GM15510 (cell line): ENCODE data around the gene FBN2.

Experiments used
- POLR2A ChIP-seq: IDR thresholded peaks from 3 replicates; pipeline ENCODE4 v1.6.1; 2011; ENCODE audit warnings: borderline replicate concordance; ENCODE audit not compliant: insufficient read length; ENCODE audit errors: extremely low read depth

The FBN2 gene

DNA sequence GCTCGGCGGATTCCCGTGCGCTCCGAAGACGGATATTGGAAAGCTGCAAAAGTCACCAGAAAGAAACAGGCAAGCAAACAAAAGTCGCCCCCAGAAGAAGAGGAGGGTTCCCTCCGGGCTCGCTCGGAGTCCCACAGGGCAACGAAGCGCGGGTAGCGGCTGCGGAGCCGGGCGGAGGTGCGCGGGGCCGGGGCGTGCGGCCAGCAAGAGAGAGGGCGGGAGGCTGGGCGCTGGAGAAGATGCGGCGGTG, at the start of gene FBN2:
Gene FBN2 (minus strand): TSS at position 246 of the 250 bp plus-strand sequence. CDS start 642 bp downstream, outside the sequence.
- TF ChIP-seq POLR2A, result no peak

DNA sequence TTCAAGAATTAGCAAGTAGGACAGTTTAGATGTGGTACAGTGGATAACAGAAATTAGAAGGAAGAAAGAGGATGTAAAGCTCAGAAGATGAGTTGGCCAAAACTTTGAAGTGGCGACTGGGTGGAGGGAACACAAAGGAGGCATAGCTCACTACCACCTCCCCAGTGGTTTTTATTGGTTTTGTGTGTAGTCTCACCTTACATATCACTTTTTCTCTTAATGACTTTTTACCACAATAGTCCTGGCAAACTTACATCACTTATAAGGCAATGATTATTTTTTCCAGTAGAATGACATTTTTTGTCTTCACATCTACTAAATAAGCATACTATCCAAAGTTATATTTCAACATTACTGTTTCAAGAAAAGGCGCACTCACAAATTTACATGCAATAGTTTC, 49.2 kb upstream of the FBN2 start:
- TF ChIP-seq POLR2A, result no peak

DNA sequence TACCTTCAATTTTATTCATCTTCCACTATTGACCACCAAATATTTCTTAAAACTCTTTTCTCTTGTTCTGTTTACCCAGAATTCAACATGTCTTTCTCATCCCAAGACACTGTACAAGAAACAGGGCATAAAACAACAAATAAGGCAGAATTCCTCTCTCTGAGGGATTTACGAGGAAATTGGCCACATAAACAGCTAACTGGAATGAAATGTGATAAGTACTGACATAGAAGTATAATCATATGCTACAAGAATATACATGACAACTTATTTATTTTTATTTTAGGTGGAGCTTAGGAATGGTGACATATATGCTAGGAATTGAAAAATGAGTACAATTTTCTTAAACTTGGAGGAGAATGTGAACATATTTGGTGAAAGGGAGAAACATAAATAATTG, 48.8 kb upstream of the FBN2 start:
- no peak for TF ChIP-seq POLR2A

DNA sequence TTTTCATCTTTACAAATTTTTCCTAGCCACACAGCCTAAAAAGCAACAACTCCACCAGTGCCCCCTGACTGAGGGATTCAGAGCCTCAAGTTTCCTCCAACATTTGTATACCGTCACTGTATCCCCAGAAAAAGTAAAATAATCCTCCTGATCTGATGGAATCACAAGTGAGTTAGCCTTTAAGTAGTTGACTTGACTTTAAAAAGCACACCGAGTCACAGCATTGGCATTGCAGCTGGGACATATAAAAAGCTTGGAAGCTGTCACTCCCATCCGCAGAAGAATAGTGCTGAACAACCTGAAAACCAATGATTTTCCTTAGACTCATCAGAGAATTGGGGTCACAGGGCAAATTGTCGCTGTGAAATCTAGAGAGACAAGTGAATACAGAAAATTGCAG, 41.6 kb upstream of the FBN2 start:
- TF ChIP-seq POLR2A, result no peak

DNA sequence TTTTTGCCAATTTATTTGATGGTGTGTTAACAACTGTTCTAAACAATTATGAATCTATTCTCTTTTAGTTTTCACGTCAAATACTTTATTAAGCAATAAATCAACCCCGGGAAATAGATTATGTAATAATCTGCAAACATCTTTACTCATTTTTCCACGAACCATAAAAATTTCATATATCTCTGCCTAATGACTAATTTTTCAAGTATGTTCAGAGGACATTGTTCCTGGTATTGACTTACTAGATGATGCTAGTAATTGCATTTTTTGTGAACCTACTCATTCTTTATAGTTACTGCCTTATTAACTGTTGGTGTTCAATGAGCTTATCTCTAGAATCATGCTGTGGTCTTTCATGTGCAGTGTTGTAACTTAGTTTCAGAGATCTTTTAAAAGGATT, 41.0 kb upstream of the FBN2 start:
- no peak for TF ChIP-seq POLR2A

DNA sequence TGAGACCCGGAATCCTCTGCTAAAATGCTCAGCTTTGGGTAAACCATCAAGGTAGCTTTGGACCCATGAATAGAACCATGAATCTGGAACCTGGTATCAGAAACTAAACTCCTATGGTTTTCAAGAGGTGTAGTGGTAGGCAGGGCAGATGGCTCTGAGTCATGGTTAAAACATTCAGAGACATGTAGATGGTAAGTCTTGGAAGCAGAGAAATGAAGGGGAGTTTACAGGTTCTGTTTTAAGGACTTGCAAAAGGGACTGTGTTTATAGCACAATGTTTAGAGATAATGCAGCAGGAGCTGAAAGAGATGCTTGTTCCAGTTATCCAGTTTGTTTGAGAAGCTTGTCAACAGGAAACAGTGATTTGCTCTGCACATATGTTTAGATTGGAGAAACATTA, 36.0 kb upstream of the FBN2 start:
- no peak for TF ChIP-seq POLR2A

DNA sequence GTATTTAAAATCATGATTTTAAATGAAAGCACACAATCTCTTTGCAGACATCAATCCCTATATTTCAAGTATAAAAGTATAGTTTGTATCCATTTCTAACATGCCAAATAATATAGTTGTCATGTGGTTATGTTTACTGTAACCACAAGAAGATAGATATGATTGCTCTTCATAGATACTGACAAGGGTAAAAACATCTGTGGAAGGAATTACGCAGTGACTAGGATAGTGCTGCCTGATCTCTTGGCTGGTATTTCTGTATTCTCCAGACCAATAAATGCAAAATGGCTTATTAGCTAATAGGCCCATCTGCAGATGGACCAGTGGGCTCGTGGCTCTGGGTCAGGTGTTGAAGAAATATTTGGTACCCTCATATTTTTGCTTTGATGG, 34.9 kb upstream of the FBN2 start:
- TF ChIP-seq POLR2A, result no peak

DNA sequence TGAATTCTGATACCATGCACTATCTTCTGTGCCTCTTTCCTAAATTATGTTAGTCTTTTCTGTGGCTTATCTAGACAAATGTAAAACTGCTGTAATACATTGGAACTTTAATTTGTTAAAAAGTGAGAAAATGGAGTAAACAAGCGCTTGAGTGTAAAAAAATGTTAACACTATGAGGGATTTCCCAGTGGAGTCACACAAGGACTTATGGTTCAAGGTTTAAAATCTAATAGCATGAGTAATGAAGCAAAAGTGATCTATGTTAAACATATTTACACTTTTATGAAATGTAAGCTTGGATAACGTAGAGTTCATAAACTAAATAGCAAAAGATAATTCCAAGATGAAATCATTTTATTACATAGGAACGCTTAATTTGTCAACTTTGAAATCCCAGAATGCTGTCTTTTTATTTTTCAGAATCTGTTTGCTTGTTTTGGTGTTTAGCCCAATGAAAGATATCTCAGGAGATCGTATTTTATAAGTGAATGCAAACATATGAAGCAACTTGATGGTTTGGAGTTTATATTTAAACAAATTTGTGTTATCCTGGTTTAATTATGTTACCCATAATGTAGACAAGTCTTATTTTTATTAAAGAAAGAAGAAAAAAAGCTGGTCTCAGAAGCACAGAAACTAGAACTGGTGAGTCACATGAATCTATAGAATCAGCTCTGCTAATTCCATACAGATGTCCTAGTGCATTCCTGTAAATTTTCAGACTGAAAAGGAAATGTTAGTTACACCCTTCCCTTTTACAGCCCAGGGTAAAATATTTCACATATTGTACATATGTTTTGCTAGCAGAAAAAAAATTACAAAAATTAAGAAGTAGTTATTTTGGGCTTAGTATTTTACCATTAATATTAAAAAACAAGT, 34.2 kb upstream of the FBN2 start:
- no peak for TF ChIP-seq POLR2A

DNA sequence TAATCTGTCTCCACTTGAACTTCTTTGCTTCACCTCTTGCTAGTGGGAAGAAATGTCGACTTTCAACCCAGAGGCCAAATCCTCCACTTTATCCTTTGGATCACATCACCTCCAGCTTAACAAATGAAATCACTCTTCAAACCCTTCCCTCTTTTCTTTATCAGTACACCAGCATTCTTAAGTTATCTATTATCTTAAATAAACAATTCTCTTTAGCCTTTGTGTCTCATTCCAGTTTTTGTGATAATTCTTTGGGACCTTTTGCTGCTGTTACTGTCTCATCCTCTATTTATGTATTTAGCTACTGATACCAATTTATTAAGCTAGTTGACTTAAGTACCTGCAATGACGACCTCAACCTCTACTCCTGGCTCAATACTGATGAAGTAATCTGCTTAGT, 28.1 kb upstream of the FBN2 start:
- no peak for TF ChIP-seq POLR2A

DNA sequence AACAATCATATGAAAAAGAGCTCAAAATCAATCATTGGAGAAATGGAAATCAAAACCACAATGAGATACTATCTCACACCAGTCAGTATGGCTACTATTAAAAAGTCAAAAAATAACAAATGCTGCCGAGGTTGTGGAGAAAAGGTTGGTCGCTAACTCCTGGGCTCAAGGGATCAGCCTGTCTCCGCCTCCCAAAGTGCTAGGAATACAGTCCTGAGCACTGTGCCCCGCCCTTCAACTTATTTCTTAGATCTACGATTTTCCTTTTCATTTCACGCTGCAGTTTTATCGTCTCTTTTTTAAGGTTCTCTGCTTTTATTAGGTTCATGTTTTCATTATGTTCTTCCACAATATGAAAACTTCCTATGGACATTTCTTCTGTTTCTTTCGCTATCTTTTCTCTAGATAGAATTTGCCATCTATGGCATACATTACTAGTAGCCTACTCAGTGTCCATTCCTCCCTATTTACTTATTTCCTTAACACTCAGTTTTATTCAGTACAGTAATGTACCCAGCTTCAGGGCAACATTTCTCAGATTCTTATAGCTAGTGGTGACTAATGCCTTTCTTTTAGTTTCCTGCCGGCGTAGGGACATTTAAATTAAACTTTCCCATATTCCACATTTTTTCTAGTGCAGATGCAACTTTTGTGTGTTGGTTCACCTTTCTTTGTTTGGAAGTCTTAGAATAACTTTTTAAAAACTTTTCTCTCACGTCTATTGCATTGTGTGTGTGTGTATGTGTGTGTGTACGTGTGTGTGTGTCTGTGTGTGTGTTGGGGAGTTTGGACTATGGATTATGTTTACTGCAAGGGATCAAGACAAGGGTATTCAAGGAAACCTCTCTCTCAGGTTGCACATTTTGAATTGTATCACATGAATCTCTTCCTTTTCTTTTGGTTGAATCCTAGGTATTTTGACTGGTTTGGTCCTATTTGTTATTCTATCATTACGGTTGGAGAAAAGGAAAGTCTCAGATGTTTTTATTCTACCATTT, 21.6 kb upstream of the FBN2 start:
- no peak for TF ChIP-seq POLR2A

DNA sequence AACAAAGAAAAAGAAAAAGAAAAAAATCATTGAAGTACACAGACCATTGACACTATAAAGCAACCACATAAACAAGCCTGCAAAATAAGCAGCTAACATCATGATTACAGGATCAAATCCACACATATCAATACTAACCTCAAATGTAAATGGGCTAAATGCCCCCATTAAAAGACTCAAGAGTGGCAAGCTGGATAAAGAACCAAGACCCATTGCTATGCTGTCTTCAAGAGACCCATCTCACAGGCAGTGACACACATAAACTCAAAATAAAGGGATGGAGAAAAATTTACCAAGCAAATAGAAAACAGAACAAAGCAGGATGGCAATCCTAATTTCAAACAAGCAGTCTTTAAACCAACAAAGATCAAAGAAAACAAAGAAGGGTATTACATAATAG, 15.7 kb upstream of the FBN2 start:
- TF ChIP-seq POLR2A, result no peak

DNA sequence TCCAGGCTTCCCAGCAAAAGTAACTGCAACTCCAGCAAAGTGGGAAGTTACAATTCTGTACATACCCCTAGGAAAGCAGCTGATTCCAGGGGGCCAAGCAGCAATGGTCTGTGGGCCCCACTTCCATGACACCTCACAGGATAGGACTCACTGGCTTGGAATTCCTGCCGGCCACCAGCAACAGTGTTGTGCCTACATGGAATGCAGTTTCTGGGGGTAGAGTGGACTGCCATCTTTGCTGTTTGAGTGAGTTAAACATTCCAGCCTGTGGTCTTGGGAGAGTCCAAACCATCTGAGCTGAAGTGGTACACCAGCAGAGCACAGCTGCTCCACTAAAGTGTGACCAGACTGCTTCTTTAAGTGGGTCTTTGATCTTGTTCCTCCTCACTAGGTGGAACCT, 13.4 kb upstream of the FBN2 start:
- TF ChIP-seq POLR2A, result no peak

DNA sequence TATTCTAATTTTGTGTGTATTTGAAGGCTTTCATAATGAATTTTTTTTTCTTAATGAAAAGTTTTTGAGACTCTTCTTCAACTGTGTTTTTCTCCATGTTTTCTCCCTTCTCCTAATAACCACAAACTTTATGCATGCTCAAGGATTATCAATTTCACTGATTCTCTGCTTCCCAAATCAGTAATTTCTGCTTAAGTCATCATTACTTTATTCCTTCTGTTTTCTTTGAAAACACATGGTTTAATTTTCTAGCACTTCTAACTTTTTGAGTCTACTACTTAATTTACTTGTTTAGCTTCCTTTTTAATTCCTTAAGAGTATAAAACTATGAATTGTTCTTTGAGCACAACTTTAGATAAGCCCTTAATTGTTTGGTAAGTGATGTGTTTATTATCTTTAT, 11.5 kb upstream of the FBN2 start:
- no peak for TF ChIP-seq POLR2A

DNA sequence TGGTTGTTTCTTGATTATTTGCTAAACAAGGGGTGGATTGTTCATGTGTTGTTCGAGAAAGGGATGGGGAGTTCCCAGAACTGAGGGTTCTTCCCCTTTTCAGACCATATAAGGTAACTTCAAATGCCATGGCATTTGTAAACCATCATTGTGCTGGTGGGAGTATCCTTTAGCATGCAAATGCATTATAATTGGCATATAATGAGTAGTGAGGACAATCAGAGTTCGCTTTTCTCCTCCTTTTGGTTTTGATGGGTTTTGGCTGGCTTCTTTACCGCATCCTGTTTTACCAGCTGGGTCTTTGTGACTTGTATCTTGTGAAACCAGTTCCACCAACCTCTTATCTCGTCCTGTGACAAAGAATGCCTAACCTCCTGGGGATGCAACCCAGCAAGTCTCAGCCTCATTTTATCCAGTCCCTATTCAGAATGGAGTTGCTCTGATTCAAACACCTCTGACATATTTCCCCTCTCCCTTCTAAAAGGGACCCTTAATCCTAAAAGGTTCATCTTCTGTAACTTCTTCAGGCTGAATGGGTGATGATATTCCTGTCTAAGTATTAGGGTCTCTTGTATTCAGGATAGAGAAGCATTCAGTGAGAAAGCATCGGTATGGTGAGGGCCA, 8.7 kb upstream of the FBN2 start:
- no peak for TF ChIP-seq POLR2A

DNA sequence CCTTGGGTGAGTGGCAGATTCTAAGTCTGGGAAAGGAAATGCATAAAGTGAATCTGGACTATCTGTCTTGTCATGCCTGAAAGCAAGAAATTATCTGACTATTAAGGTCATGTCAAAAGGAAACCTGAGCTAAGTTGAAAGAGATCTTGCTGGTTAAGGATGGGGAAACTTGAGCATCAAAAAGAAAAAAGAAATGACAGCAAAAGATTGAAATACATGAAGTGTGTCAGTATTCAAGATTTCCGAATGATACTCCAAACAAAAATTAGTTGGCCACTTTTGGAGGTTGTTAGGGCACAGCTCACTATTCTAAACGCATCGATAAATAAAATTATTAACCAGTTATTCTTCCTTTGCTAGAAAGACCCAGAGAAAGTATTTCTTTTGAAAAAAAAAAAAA, 3.3 kb upstream of the FBN2 start:
- TF ChIP-seq POLR2A, result no peak
